GM18951 (cell line): Measurements from ENCODE around the gene CSAG2.
"Not testable (repeated sequence)": the region's sequence is repeated elsewhere in the genome, so short reads cannot be mapped to it uniquely, and the experiment has no call there.

Experiments used
- POLR2A ChIP-seq: IDR thresholded peaks from 4 replicates; pipeline ENCODE4 v1.6.1; 2011; ENCODE audit warnings: mild to moderate bottlenecking; ENCODE audit not compliant: insufficient read length, insufficient read depth; ENCODE audit errors: extremely low read depth
- in situ Hi-C: fragments of 300-500 bp; cut with MboI; formaldehyde crosslinking; loops from one replicate; pipeline ENCODE4 v1.12.0; 2022; ENCODE audit warnings: low sequenced_read_pairs, mixed read lengths, inconsistent platforms; ENCODE audit not compliant: unreplicated experiment

Gene CSAG2, protein sequence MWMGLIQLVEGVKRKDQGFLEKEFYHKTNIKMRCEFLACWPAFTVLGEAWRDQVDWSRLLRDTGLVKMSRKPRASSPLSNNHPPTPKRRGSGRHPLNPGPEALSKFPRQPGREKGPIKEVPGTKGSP

DNA sequence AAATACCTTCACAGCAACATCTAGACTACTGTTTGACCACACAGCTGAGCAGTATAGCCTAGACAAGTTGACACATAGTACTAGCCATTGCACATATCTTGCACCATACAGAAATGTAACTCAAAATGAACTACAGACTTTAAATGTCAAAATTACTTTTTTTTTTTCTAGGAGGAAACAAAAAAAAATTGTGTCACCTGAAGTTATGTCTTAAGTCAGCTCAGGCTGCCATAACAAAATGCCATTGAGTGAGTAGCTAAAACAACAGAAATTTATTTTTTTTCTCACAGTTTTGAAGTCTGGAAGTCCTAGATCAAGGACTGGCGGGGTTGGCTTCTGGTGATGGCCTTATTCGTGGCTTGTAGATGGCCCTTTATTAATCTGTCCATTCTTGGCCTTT lies at the start of gene CSAG2:
CSAG2 (minus strand) TSS at position 101 of the 400 bp plus-strand sequence. CDS start 161 bp downstream, outside the sequence.
- in situ Hi-C loops, result not testable (repeated sequence)

DNA sequence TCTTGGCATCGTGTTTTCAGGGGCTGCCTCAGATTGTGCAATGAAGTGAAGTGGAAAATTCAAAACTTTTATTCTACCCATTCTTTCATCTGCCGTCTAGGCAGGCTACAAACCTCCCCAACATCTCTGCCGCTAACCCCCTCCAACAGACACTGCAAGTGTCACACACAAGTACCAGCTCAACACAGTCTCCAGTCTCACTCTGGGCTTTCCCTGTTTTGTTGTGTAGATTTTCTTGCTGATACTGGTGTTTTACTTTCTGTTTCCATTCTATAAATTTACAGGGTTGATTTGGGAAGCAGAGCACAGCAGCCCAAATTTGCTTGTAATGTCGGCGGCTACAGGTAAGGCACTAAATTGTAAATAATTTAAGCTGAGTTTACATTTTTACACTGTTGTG lies 45.8 kb upstream of the CSAG2 start:
- in situ Hi-C loops, result not testable (repeated sequence)

DNA sequence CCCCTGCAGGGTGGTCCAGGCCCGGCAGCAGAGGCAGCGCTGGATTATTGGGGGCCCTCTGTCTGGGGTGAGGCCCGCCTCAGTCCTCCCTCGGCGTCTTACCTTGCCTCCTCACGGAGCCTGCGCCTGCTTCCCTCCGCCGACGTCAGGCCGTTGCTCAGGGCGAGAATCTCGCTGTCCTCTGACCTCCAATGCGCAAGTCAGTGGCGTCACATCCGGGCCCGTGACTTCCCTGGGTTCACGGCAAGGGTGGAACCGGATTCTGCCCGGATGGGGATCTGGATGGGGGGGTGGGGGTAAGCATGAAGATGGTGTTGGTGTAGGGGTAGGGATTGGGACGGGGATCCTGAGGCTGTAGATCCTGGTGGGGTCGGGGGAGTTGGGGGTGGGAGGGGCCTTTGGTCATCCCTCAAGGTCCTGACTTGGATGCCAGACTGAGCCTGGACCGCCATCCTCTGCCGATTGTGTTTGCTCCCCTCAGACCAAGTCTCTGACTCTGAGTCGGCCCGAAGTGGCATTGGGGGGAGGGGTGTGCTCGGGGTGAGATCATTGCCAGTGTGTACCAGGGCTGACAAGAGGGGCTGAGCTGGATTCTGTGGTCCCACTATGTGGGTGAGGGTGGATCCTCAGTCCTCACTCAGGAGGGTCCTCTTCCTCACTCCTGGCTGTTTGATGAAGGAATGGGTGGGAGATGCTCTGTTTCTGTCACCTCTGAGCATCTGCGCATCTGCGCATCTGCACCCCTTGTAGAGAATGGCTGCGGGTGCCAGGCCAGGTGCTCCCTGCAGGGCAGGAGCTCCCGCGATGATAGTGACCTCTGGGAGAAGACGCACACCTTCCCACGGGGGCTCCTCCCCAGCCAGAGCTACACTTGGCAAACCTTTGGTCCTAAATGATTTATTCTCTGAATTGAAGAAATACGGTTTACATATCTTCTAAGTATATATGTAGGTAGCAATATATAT lies 44.9 kb upstream of the CSAG2 start, which contains the start of gene MAGEA2:
MAGEA2 (minus strand) TSS at position 157 of the 965 bp plus-strand sequence. CDS start 2,479 bp downstream, outside the sequence.
- in situ Hi-C loops, result not testable (repeated sequence)

- in situ Hi-C loops, result no loop called here
- TF ChIP-seq POLR2A, result no peak
Observed at GRCh38 chrX:152738560-152738959, 29.5 kb upstream of the CSAG2 start.

DNA sequence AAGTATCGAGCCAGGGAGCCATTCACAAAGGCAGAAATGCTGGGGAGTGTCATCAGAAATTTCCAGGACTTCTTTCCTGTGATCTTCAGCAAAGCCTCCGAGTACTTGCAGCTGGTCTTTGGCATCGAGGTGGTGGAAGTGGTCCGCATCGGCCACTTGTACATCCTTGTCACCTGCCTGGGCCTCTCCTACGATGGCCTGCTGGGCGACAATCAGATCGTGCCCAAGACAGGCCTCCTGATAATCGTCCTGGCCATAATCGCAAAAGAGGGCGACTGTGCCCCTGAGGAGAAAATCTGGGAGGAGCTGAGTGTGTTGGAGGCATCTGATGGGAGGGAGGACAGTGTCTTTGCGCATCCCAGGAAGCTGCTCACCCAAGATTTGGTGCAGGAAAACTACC lies 27.5 kb upstream of the CSAG2 start:
- in situ Hi-C loops, result not testable (repeated sequence)

GRCh38 chrX:152735860-152736511 lies 26.9 kb upstream of the CSAG2 start:
- in situ Hi-C loops, result no loop called here

GRCh38 chrX:152735101-152735500 lies 26.0 kb upstream of the CSAG2 start:
- no peak for TF ChIP-seq POLR2A
- in situ Hi-C loops, result no loop called here

More at GRCh38 chrX:152735860-152736511, 26.9 kb upstream of the CSAG2 start:
- TF ChIP-seq POLR2A, result no peak

- in situ Hi-C loops, result not testable (repeated sequence)
Observed at GRCh38 chrX:152734143-152734858, 25.2 kb upstream of the CSAG2 start.

DNA sequence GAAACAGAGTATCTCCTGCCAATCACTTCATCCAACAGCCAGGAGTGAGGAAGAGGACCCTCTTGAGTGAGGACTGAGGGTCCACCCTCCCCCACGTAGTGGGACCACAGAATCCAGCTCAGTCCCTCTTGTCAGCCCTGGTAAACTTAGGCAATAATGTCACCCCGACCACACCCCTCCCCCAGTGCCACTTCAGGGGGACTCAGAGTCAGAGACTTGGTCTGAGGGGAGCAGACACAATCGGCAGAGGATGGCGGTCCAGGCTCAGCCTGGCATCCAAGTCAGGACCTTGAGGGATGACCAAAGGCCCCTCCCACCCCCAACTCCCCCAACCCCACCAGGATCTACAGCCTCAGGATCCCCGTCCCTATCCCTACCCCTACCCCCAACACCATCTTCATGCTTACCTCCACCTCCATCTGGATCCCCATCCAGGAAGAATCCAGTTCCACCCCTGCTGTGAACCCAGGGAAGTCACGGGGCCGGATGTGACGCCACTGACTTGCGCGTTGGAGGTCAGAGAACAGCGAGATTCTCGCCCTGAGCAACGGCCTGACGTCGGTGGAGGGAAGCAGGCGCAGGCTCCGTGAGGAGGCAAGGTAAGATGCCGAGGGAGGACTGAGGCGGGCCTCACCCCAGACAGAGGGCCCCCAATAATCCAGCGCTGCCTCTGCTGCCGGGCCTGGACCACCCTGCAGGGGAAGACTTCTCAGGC lies 24.3 kb upstream of the CSAG2 start, which contains the start of the genes CSAG1 and MAGEA12:
CSAG1 (minus strand) TSS at position 461 of the 715 bp plus-strand sequence. CDS start 1,261 bp downstream, outside the sequence.
MAGEA12 (plus strand) TSS at position 497 of the 715 bp plus-strand sequence. CDS start 2,405 bp downstream, outside the sequence.
- in situ Hi-C loops, result no loop called here
- TF ChIP-seq POLR2A, result no peak

GRCh38 chrX:152725409-152725808 lies 16.3 kb upstream of the CSAG2 start:
- in situ Hi-C loops, result no loop called here
- TF ChIP-seq POLR2A, result no peak

- in situ Hi-C loops, result not testable (repeated sequence)
Observed at GRCh38 chrX:152713815-152714787, 5.0 kb upstream of the CSAG2 start, which contains the start of gene MAGEA2B. TSS of gene MAGEA2B (plus strand) at chrX:152714628. CDS start at chrX:152717107, 2,479 bp downstream.

GRCh38 chrX:152713195-152713594 lies 4.1 kb upstream of the CSAG2 start:
- in situ Hi-C loops, result not testable (repeated sequence)

- in situ Hi-C loops, result not testable (repeated sequence)
Observed at GRCh38 chrX:152706500-152706899, 2.6 kb downstream of the CSAG2 start.

DNA sequence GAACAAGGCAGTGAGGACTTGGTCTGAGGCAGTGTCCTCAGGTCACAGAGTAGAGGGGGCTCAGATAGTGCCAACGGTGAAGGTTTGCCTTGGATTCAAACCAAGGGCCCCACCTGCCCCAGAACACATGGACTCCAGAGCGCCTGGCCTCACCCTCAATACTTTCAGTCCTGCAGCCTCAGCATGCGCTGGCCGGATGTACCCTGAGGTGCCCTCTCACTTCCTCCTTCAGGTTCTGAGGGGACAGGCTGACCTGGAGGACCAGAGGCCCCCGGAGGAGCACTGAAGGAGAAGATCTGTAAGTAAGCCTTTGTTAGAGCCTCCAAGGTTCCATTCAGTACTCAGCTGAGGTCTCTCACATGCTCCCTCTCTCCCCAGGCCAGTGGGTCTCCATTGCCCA lies 8.7 kb downstream of the CSAG2 start:
- in situ Hi-C loops, result loop anchor here (5.0 kb wide), 1 partner anchor 67 kb away; the partner anchor contains the start of gene MAGEA6

DNA sequence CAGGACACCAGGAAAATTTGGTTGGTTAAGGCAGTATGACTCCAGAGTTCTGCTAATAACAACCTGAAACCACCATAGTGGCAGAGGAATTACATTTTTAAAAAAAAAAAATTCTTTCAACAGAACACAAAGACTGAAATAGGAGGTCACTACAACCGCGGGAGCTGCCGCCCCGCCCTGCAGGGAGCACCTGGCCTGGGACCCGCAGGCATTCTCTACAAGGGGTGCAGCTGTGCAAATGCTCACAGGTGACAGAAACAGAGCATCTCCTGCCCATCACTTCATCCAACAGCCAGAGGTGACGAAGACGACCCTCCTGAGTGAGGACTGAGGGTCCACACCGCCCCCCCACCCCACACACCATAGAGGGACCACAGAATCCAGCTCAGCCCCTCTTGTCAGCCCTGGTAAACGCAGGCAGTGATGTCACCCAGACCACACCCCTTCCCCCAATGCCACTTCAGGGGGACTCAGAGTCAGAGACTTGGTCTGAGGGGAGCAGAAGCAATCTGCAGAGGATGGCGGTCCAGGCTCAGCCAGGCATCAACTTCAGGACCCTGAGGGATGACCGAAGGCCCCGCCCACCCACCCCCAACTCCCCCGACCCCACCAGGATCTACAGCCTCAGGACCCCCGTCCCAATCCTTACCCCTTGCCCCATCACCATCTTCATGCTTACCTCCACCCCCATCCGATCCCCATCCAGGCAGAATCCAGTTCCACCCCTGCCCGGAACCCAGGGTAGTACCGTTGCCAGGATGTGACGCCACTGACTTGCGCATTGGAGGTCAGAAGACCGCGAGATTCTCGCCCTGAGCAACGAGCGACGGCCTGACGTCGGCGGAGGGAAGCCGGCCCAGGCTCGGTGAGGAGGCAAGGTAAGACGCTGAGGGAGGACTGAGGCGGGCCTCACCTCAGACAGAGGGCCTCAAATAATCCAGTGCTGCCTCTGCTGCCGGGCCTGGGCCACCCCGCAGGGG lies 10.8 kb downstream of the CSAG2 start, which contains the start of gene MAGEA3:
MAGEA3 (plus strand) TSS at position 843 of the 980 bp plus-strand sequence. CDS start 2,039 bp downstream, outside the sequence.
- in situ Hi-C loops, result not testable (repeated sequence)
